Keratinocyte (primary cell): ENCODE measurements around the gene PLCD1. TPM values are rescaled to one million over a fixed set of nuclear protein-coding genes. Genes with fewer than 3 reads are reported as not detected.

Experiments used
- DNase-seq: peaks from one replicate; pipeline ENCODE4 v3.0.0-alpha.2; 2011; ENCODE audit warnings: low read depth, missing footprints, low spot score
- FAIRE-seq: peaks from 2 replicates; lab custom pipeline; 2011; peaks lifted over from hg19 to GRCh38; lab: Jason Lieb, UNC
- H2AFZ ChIP-seq: 2 replicates; pipeline ENCODE4 v1.6.0; 2012; ENCODE audit warnings: low read length, control low read depth, inconsistent platforms; ENCODE audit not compliant: control insufficient read depth
- H3K27ac ChIP-seq: 2 replicates; pipeline ENCODE4 v1.5.1; 2011; ENCODE audit warnings: low read length; ENCODE audit not compliant: control insufficient read depth, insufficient read depth
- H3K27me3 ChIP-seq: 3 replicates; pipeline ENCODE4 v1.6.0; 2011; ENCODE audit warnings: low read length; ENCODE audit not compliant: control insufficient read depth, insufficient read depth; ENCODE audit errors: extremely low read depth
- H3K36me3 ChIP-seq, 2 experiments: 2 replicates in 1 of 2; 3 replicates in 1 of 2; pipeline ENCODE4 v1.5.1; 2011; ENCODE audit warnings: low read length in 2 of 2, mild to moderate bottlenecking in 1 of 2; ENCODE audit not compliant: control insufficient read depth in 2 of 2, insufficient read depth in 2 of 2; ENCODE audit errors: extremely low read depth in 1 of 2
- H3K4me1 ChIP-seq: 3 replicates; pipeline ENCODE4 v1.5.1; 2011; ENCODE audit warnings: low read length; ENCODE audit not compliant: control insufficient read depth, insufficient read depth; ENCODE audit errors: extremely low read depth
- H3K4me2 ChIP-seq: 3 replicates; pipeline ENCODE4 v1.6.0; 2011; ENCODE audit warnings: low read depth, low read length; ENCODE audit not compliant: control insufficient read depth, insufficient read depth; ENCODE audit errors: extremely low read depth
- H3K4me3 ChIP-seq, 3 experiments: fragments of 200-600 bp in 1 of 3; sonication (generic) in 1 of 3; 2 replicates in 2 of 3; 3 replicates in 1 of 3; pipeline ENCODE4 v1.5.1; 2011 to 2016; ENCODE audit warnings: low read length in 3 of 3, mild to moderate bottlenecking in 3 of 3, control low read depth in 2 of 3, inconsistent platforms in 1 of 3, low read depth in 1 of 3, mixed read lengths in 1 of 3, mixed run types in 1 of 3, moderate library complexity in 1 of 3; ENCODE audit not compliant: control insufficient read depth in 2 of 3, insufficient read depth in 2 of 3; ENCODE audit errors: extremely low read depth in 1 of 3
- H3K79me2 ChIP-seq: 2 replicates; pipeline ENCODE4 v1.6.0; 2012; ENCODE audit warnings: low read length; ENCODE audit not compliant: control insufficient read depth, insufficient read depth
- H3K9ac ChIP-seq: 3 replicates; pipeline ENCODE4 v1.6.0; 2011; ENCODE audit warnings: low read length; ENCODE audit not compliant: control insufficient read depth, insufficient read depth; ENCODE audit errors: extremely low read depth
- H3K9me1 ChIP-seq: 3 replicates; pipeline ENCODE4 v1.6.0; 2011; ENCODE audit warnings: low read length; ENCODE audit not compliant: control insufficient read depth, insufficient read depth; ENCODE audit errors: extremely low read depth
- H3K9me3 ChIP-seq: 2 replicates; pipeline ENCODE4 v1.5.1; 2012; ENCODE audit warnings: low read depth, low read length; ENCODE audit not compliant: control insufficient read depth
- H4K20me1 ChIP-seq: 3 replicates; pipeline ENCODE4 v1.6.0; 2011; ENCODE audit warnings: low read length; ENCODE audit not compliant: control insufficient read depth, insufficient read depth; ENCODE audit errors: extremely low read depth
- EZH2 ChIP-seq: IDR thresholded peaks from one replicate; pipeline ENCODE4 v1.6.1; 2012; ENCODE audit warnings: inconsistent platforms, mild to moderate bottlenecking, low read length, moderate library complexity
- dilution Hi-C: fragments of 300-500 bp; cut with MboI; formaldehyde crosslinking; loops from one replicate; pipeline ENCODE4 v1.7.0; 2020; ENCODE audit warnings: low sequenced_read_pairs; ENCODE audit not compliant: extremely low pct_ligation_motif_present
- polyA plus RNA-seq, 5 experiments: library from polyadenylated mRNA; depleted of rRNA in 3 of 5; stranded (reverse) in 3 of 5; stranded (forward) in 1 of 5; unstranded in 1 of 5; fragments of >200 nt; gene quantifications; 1 replicate in 1 of 5; 2 replicates in 3 of 5; 3 replicates in 1 of 5; pipeline versions ENCODE4 v1.2.1 to v1.2.3, GENCODE V29; 2011 to 2012; ENCODE audit warnings: missing spikeins in 2 of 5, low read depth in 1 of 5, low replicate concordance in 1 of 5
- TF ChIP-seq, protein P1 (sequence below), 3 experiments: IDR thresholded peaks in 1 of 3; conservative IDR thresholded peaks in 1 of 3; optimal IDR thresholded peaks in 1 of 3; 2 replicates in 2 of 3; 3 replicates in 1 of 3; pipeline versions ENCODE3 to v1.5.1; 2011; ENCODE audit warnings: low read length in 3 of 3, mild to moderate bottlenecking in 3 of 3, moderate library complexity in 2 of 3, control low read depth in 1 of 3, inconsistent platforms in 1 of 3; ENCODE audit not compliant: insufficient read depth in 2 of 3; ENCODE audit errors: extremely low read depth in 1 of 3

Gene PLCD1
- polyA plus RNA-seq, 1 donor (not counting 4 experiments of a cell fraction or from before 2014, with no cell fraction given), result 26.0 TPM

DNA sequence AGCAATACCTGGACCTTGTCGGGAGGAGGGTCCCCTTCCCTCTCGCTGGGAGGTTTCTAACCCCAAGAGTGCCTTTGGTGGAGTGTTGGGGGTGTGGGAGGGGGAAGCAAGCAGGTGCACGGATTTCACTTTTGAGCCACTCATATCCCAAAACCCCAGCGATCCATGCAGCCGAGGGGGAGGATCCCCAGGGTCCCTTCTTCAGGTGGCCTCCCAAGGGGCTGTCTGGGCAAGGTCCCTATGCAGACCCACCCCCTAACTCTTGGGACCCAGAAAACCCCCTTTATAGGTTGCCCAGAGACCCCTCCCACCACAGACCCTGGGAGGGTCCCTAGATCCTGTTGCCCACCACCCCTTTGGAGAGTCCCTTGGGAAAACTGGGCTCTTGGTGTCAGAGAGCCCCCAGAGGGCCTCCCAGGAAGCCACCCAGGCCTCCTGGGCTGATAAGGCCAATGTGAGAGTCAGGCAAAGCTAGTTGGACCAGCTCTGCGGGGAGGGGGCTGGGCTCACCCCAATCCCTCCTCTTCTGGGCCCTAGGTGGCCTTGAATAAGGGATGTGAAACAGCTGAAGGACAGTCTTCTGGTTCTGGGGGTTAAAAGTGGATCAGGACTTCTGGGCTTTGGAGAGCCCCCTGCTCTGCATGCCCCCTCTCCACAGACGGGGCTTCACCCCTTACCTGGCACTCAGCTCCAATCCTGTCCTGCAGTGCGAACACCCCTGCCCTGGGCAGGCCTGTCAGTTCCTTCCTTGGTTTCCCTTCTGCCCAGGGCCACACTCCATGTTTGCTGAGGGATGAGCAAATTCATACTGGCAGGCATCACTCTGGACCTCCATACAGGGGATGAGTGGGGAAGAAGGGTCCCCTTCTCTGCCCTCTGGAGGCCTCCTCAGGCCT, 932 bp upstream of the PLCD1 start:
- Histone ChIP-seq H3K4me2 (peak overlapping the region; percentile 81), H3K36me3 (no peaks in the 10 kb centered on the region), H3K79me2 (no peaks in the 10 kb centered on the region), H3K9me1 (no peaks in the 10 kb centered on the region), H3K4me1 (peaks cover 43% of the 10 kb centered on the region), H3K9ac (peak overlapping the region; percentile 78), H3K9me3 (no peaks in the 10 kb centered on the region), H3K27ac (peak overlapping the region; percentile 92), H3K4me3 (peak overlapping the region; percentile 44 to 68 (median 66)), H2AFZ (peak overlapping the region; percentile 53), H4K20me1 (peaks cover 1% of the 10 kb centered on the region), H3K27me3 (no peaks in the 10 kb centered on the region)
- TF ChIP-seq, protein P1, sequence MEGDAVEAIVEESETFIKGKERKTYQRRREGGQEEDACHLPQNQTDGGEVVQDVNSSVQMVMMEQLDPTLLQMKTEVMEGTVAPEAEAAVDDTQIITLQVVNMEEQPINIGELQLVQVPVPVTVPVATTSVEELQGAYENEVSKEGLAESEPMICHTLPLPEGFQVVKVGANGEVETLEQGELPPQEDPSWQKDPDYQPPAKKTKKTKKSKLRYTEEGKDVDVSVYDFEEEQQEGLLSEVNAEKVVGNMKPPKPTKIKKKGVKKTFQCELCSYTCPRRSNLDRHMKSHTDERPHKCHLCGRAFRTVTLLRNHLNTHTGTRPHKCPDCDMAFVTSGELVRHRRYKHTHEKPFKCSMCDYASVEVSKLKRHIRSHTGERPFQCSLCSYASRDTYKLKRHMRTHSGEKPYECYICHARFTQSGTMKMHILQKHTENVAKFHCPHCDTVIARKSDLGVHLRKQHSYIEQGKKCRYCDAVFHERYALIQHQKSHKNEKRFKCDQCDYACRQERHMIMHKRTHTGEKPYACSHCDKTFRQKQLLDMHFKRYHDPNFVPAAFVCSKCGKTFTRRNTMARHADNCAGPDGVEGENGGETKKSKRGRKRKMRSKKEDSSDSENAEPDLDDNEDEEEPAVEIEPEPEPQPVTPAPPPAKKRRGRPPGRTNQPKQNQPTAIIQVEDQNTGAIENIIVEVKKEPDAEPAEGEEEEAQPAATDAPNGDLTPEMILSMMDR (optimal IDR thresholded peaks at IDR 0.05 in 1 of 3, IDR thresholded peaks at IDR 0.05 in 1 of 3, conservative IDR thresholded peaks at IDR 0.05 in 1 of 3; ENCODE audit: extremely low read depth in 1 of 3, insufficient read depth in 2 of 3, low read length in 3 of 3), result no peak
- no peak for TF ChIP-seq EZH2
- dilution Hi-C loops, result no loop called here
- no peak for FAIRE-seq
- DNase-seq, result no peak

DNA sequence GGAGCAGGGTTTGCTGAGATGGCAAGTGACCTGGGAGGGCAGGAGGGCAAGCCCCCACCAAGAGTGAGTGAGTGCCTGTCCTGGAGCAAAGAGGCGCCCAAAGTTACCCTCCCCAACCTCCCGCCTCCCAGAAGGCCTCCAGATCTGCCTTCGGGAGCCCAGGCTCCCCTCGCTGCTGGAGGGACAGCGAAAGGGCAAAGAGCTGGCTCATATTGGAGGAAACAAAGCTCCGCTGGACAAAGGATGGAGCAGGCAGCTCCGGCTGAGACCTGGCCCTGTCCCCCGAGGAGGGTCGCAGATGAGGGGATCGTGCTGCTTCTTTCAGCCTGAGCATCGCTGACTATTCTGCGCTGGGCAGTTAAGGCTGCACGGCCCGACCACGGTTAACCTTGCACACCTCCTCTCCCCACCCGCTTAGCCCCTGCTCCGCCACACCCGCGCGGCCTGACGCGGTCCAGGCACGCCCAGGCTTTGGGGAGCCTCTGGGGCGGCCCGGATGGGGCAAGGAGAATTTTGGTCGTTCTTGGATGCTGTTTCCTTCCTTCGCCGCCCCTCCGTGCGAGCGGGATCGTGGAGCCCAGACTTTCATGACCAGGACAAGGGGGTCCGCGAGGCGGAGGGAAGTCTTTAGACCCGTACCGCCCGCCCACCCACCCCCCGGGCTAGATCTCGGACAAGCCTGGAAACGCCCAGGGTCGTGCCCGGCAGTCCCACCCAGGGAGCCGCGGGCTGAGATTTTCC, 651 bp downstream of the PLCD1 start:
- no peaks in the 10 kb centered on the region for H3K27me3 ChIP-seq
- peaks cover under 1% of the 10 kb centered on the region for H3K79me2 ChIP-seq
- no peak for DNase-seq
- H3K27ac ChIP-seq, result no peak overlapping the region
- H3K9ac ChIP-seq, result peak overlapping the region; percentile 78
- peak overlapping the region; percentile 51 for H2AFZ ChIP-seq
- dilution Hi-C loops, result no loop called here
- H3K4me2 ChIP-seq, result peak overlapping the region; percentile 70
- no peaks in the 10 kb centered on the region for H3K36me3 ChIP-seq
- peaks cover 3% of the 10 kb centered on the region for H4K20me1 ChIP-seq
- no peaks in the 10 kb centered on the region for H3K9me3 ChIP-seq
- peak overlapping the region; percentile 64 to 68 (median 66) for H3K4me3 ChIP-seq
- H3K4me1 ChIP-seq, result peaks cover 50% of the 10 kb centered on the region
- TF ChIP-seq, protein P1 (optimal IDR thresholded peaks at IDR 0.05 in 1 of 3, IDR thresholded peaks at IDR 0.05 in 1 of 3, conservative IDR thresholded peaks at IDR 0.05 in 1 of 3; ENCODE audit: extremely low read depth in 1 of 3, insufficient read depth in 2 of 3, low read length in 3 of 3), result no peak
- H3K9me1 ChIP-seq, result no peaks in the 10 kb centered on the region
- no peak for FAIRE-seq
